HG03064 (cell line): Measurements from ENCODE around the gene ZG16B.

ENCODE experiments used
- ATAC-seq: cut with Tn5 transposase; IDR thresholded peaks from one replicate; pipeline ENCODE4 v1.9.1; 2021; ENCODE audit warnings: low read depth; ENCODE audit not compliant: unreplicated experiment

ZG16B gene

GRCh38 chr16:2859686-2860265 is 29.7 kb downstream of the ZG16B start:
- no peak for ATAC-seq

GRCh38 chr16:2860826-2861567 is 30.9 kb downstream of the ZG16B start:
- ATAC-seq, result no peak

- no peak for ATAC-seq
Observed at GRCh38 chr16:2865651-2866050, 35.5 kb downstream of the ZG16B start.

GRCh38 chr16:2866431-2866830 is 36.3 kb downstream of the ZG16B start:
- ATAC-seq, result no peak

GRCh38 chr16:2867661-2867986 is 37.5 kb downstream of the ZG16B start:
- ATAC-seq, result no peak

DNA sequence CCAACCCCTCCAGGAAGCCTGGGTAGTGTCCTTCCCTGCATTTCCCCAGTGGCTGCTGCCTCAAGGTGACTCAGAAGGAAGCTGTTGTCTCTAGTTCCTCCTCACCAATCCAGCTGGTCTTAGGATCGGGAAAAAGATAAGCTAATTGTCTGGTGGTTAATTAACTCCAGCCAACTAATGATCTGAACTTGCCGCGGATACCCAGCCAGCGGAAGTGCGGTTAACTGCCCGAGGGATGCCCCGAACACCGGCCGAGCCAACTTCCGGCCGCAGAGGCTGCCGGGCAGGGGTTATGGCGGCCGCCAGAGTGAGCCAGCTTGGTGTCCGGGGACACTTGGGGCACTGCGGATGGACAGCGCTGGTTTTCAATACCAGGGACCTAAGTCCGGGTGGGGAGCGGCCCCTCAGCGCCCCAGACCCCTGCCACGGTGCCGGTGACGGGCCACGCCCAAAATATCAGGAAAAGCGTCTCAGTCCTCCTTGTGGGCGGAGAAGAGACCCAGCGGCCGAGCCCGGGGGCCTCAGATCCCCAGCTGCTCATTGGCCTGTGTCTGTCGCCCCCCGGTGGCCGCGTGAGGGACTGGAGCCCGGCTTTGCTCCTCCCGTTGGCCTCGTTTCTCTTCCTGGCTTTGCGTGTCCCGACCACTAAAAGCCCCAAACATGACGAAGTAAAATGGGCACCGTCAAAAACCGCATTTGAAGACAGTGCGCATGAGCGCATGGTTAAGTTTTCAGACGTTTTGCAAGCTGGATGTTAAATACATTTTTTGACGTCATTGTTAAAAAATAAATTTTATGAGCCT is 38.1 kb downstream of the ZG16B start:
- no peak for ATAC-seq

GRCh38 chr16:2871926-2872325 is 41.8 kb downstream of the ZG16B start:
- ATAC-seq, result no peak

GRCh38 chr16:2874032-2874911 is 44.2 kb downstream of the ZG16B start:
- ATAC-seq, result no peak

- ATAC-seq, result no peak
Observed at GRCh38 chr16:2874912-2875362, 44.8 kb downstream of the ZG16B start.

DNA sequence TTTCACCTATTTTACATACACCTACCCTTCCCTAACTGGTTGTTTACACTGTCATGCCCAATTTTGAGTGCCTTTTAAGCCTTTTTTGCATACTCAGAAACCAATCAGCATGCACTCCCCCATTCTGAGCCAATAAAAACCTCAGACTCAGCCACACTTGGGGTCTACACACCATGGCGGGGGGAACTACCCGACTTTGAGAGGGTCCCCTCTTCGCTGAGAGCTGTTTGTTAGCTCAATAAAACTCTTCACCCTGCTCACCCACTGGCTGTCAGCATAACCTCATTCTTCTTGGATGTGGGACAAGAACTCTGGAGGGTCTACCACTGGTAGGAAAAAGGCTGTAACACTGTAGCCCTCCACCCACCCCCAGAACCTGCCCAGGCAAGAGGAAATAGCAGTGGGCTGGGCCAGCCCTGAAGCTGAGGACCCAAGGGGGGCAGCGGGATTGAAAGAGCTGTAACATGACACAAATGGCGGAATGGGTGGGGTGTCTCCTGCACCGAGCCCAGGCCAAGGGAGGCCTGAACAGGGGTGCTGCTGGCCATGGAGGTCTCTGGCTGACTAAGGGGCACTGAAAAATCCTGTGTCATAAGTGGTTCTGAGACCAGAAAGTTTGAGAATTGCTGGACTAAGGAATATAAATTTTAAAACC is 49.9 kb downstream of the ZG16B start:
- no peak for ATAC-seq
